Measurements from ENCODE around the gene NAA10. TPM values are rescaled to one million over a fixed set of nuclear protein-coding genes. Genes with fewer than 3 reads are reported as not detected.

Gene NAA10
- total RNA-seq, 4 donors from 2014 or later, result 89.3 to 106 (median 95.4) TPM

GRCh38 chrX:153885968-153886903 lies 48.6 kb downstream of the NAA10 start, which contains the start of gene L1CAM:
L1CAM (minus strand) TSS chrX:153886173; CDS start chrX:153875836, 10,337 bp downstream.
- peak within 1 kb of the TSS in 3 of 4 donors; percentile 28 to 62 (median 41) for H3K27ac ChIP-seq (replicated peaks in 1 of 4)
- H3K27me3 ChIP-seq, result peaks cover 0 to 59% (median 25%) of the 10 kb centered on the region in 4 donors
- no peak for DNase-seq (ENCODE audit: extremely low spot score)
- H3K4me3 ChIP-seq, result peak within 1 kb of the TSS; percentile 39 to 51 (median 40)
- 25% methylated on average over 15 of the region's 94 CpGs for WGBS
- TF ChIP-seq EP300 (IDR thresholded peaks at IDR 0.05) (no peak), POLR2AphosphoS5 (IDR thresholded peaks at IDR 0.05) (no peak), POLR2A (IDR thresholded peaks at IDR 0.05; ENCODE audit: low read depth) (no peak), CTCF (IDR thresholded peaks at IDR 0.05) (no peak)
- no peaks in the 10 kb centered on the region for H3K9me3 ChIP-seq
- H3K4me1 ChIP-seq, result peaks cover 5 to 21% (median 14%) of the 10 kb centered on the region in 4 donors
- H3K36me3 ChIP-seq, result no peaks in the 10 kb centered on the region
- intact Hi-C loops (cut with DNase I), result no loop called here

- DNase-seq (ENCODE audit: extremely low spot score), result no peak
- intact Hi-C loops (cut with DNase I), result no loop called here
- TF ChIP-seq CTCF (IDR thresholded peaks at IDR 0.05) (no peak), POLR2AphosphoS5 (IDR thresholded peaks at IDR 0.05) (no peak), POLR2A (IDR thresholded peaks at IDR 0.05; ENCODE audit: low read depth) (no peak), EP300 (IDR thresholded peaks at IDR 0.05) (no peak)
- Histone ChIP-seq H3K27ac (replicated peaks in 1 of 4) (peak overlapping the region in 2 of 4 donors; percentile 19 to 50), H3K36me3 (no peaks in the 10 kb centered on the region), H3K4me3 (peak overlapping the region; percentile 39 to 51 (median 40)), H3K4me1 (peaks cover 5 to 21% (median 14%) of the 10 kb centered on the region in 4 donors), H3K9me3 (no peaks in the 10 kb centered on the region), H3K27me3 (peaks cover 0 to 69% (median 25%) of the 10 kb centered on the region in 4 donors)
- WGBS, result 28% methylated on average over 12 of the region's 32 CpGs
Measured at GRCh38 chrX:153885208-153885787, 49.5 kb downstream of the NAA10 start.

GRCh38 chrX:153884590-153884989 lies 50.2 kb downstream of the NAA10 start:
- Histone ChIP-seq H3K4me1 (peaks cover 5 to 21% (median 14%) of the 10 kb centered on the region in 4 donors), H3K36me3 (no peaks in the 10 kb centered on the region), H3K27me3 (peaks cover 0 to 76% (median 27%) of the 10 kb centered on the region in 4 donors), H3K9me3 (no peaks in the 10 kb centered on the region), H3K4me3 (peak overlapping the region; percentile 39 to 51 (median 40)), H3K27ac (replicated peaks in 1 of 4) (peak overlapping the region in 1 of 4 donors; percentile 50)
- intact Hi-C loops (cut with DNase I), result no loop called here
- no peak for DNase-seq (ENCODE audit: extremely low spot score)
- WGBS, result 55% methylated on average over 6 of the region's 6 CpGs
- TF ChIP-seq POLR2AphosphoS5 (IDR thresholded peaks at IDR 0.05) (no peak), EP300 (IDR thresholded peaks at IDR 0.05) (no peak), CTCF (IDR thresholded peaks at IDR 0.05) (no peak), POLR2A (IDR thresholded peaks at IDR 0.05; ENCODE audit: low read depth) (no peak)

GRCh38 chrX:153884136-153884535 lies 50.7 kb downstream of the NAA10 start:
- H3K36me3 ChIP-seq, result no peaks in the 10 kb centered on the region
- TF ChIP-seq POLR2A (IDR thresholded peaks at IDR 0.05; ENCODE audit: low read depth) (no peak), POLR2AphosphoS5 (IDR thresholded peaks at IDR 0.05) (no peak), EP300 (IDR thresholded peaks at IDR 0.05) (no peak), CTCF (IDR thresholded peaks at IDR 0.05) (no peak)
- H3K27me3 ChIP-seq, result peaks cover 0 to 80% (median 29%) of the 10 kb centered on the region in 4 donors
- H3K4me1 ChIP-seq, result peaks cover 5 to 21% (median 14%) of the 10 kb centered on the region in 4 donors
- intact Hi-C loops (cut with DNase I), result no loop called here
- H3K4me3 ChIP-seq, result peak overlapping the region in 2 of 4 donors; percentile 39 to 51
- DNase-seq (ENCODE audit: extremely low spot score), result no peak
- H3K9me3 ChIP-seq, result no peaks in the 10 kb centered on the region
- WGBS, result 51% methylated on average over 13 of the region's 13 CpGs
- H3K27ac ChIP-seq (replicated peaks in 1 of 4), result no peak overlapping the region

Data from esophagus muscularis mucosa (tissue), 4 donors.